SK-N-SH treated with all-trans-retinoic acid at 6 μM for 48 hours (cell line): ENCODE measurements around the gene MRFAP1L1.
"Not testable (repeated sequence)": the region's sequence is repeated elsewhere in the genome, so short reads cannot be mapped to it uniquely, and the experiment has no call there.

Source experiments
- ATAC-seq: fragments of 200-7000 bp; cut with Tn5 transposase; 3 replicates; pipeline ENCODE4 v1.9.1; 2020; ENCODE audit warnings: mild to moderate bottlenecking, moderate library complexity
- BACH2 ChIP-seq: fragments of 250-450 bp; sonication (Bioruptor Pico); IDR thresholded peaks from 2 replicates; pipeline ENCODE4 v1.9.0; 2021; ENCODE audit warnings: mild to moderate bottlenecking, borderline replicate concordance
- CSDC2 ChIP-seq: fragments of 250-450 bp; sonication (Bioruptor Pico); IDR thresholded peaks from 2 replicates; pipeline ENCODE4 v1.5.0; 2020; ENCODE audit warnings: mild to moderate bottlenecking, moderate library complexity
- CSRNP3 ChIP-seq: fragments of 250-450 bp; sonication (Bioruptor Pico); IDR thresholded peaks from 2 replicates; pipeline ENCODE4 v1.5.1; 2021; ENCODE audit warnings: mild to moderate bottlenecking, moderate library complexity
- ESRRG ChIP-seq: fragments of 250-450 bp; sonication (Bioruptor Pico); IDR thresholded peaks from 2 replicates; pipeline ENCODE4 v1.6.1; 2021; ENCODE audit warnings: mild to moderate bottlenecking
- GLIS3 ChIP-seq: fragments of 250-450 bp; sonication (Bioruptor Pico); IDR thresholded peaks from 2 replicates; pipeline ENCODE4 v1.5.0; 2020; ENCODE audit warnings: mild to moderate bottlenecking, moderate library complexity
- ISL1 ChIP-seq: fragments of 250-450 bp; sonication (Bioruptor Pico); IDR thresholded peaks from 2 replicates; pipeline ENCODE4 v2.1.2; 2022; ENCODE audit warnings: mild to moderate bottlenecking, moderate library complexity
- PATZ1 ChIP-seq: fragments of 250-450 bp; sonication (Bioruptor Pico); IDR thresholded peaks from 2 replicates; pipeline ENCODE4 v1.8.0; 2020; ENCODE audit warnings: mild to moderate bottlenecking, moderate library complexity, borderline replicate concordance
- POU6F1 ChIP-seq: fragments of 250-450 bp; sonication (Bioruptor Pico); IDR thresholded peaks from 2 replicates; pipeline ENCODE4 v1.8.0; 2021; ENCODE audit warnings: low read depth, mild to moderate bottlenecking, moderate library complexity, borderline replicate concordance
- PPARA ChIP-seq: fragments of 250-450 bp; sonication (Bioruptor Pico); IDR thresholded peaks from 2 replicates; pipeline ENCODE4 v1.5.0; 2020; ENCODE audit warnings: mild to moderate bottlenecking, borderline replicate concordance
- RARB ChIP-seq: fragments of 250-450 bp; sonication (Bioruptor Pico); IDR thresholded peaks from 2 replicates; pipeline ENCODE4 v1.8.0; 2021; ENCODE audit warnings: mild to moderate bottlenecking, moderate library complexity
- SNAI2 ChIP-seq: fragments of 250-450 bp; sonication (Bioruptor Pico); IDR thresholded peaks from 2 replicates; pipeline ENCODE4 v1.5.0; 2020; ENCODE audit warnings: mild to moderate bottlenecking, moderate library complexity
- TCF4 ChIP-seq: fragments of 250-450 bp; sonication (Bioruptor Pico); IDR thresholded peaks from 2 replicates; pipeline ENCODE4 v1.8.0; 2021; ENCODE audit warnings: mild to moderate bottlenecking, moderate library complexity, borderline replicate concordance
- TOX ChIP-seq: fragments of 250-450 bp; sonication (Bioruptor Pico); IDR thresholded peaks from 2 replicates; pipeline ENCODE4 v1.8.0; 2021; ENCODE audit warnings: mild to moderate bottlenecking, moderate library complexity, borderline replicate concordance
- TSHZ2 ChIP-seq: fragments of 250-450 bp; sonication (Bioruptor Pico); IDR thresholded peaks from 2 replicates; pipeline ENCODE4 v1.5.0; 2020; ENCODE audit warnings: mild to moderate bottlenecking, moderate library complexity
- ZFP3 ChIP-seq: fragments of 250-450 bp; sonication (Bioruptor Pico); IDR thresholded peaks from 2 replicates; pipeline ENCODE4 v1.5.0; 2020; ENCODE audit warnings: mild to moderate bottlenecking, moderate library complexity
- ZFP30 ChIP-seq: fragments of 450-650 bp; formaldehyde crosslinking; IDR thresholded peaks from 2 replicates; pipeline ENCODE4 v1.5.0; 2022; ENCODE audit warnings: mild to moderate bottlenecking, moderate library complexity
- ZNF565 ChIP-seq: fragments of 450-650 bp; formaldehyde crosslinking; conservative IDR thresholded peaks from 2 replicates; pipeline ENCODE4 v1.5.0; 2020; ENCODE audit warnings: low read depth, mild to moderate bottlenecking, moderate library complexity
- ZNF70 ChIP-seq: fragments of 450-650 bp; formaldehyde crosslinking; IDR thresholded peaks from 2 replicates; pipeline ENCODE4 v1.5.0; 2020; ENCODE audit warnings: mild to moderate bottlenecking, moderate library complexity

The MRFAP1L1 gene

GRCh38 chr4:6709230-6710114, at the start of gene MRFAP1L1:
Gene MRFAP1L1, minus strand, starts transcription at chr4:6709865. Its CDS starts 236 bp downstream, at chr4:6709629.
- ATAC-seq: peak; percentile 88
- peak; percentile 84 for TF ChIP-seq TSHZ2 (CRISPR knock-in tag)
- TF ChIP-seq ZFP3 (CRISPR knock-in tag): peak; percentile 70
- no peak for TF ChIP-seq ISL1

GRCh38 chr4:6758728-6759127, 49.1 kb upstream of the MRFAP1L1 start:
- no peak for ATAC-seq

GRCh38 chr4:6756345-6756744, 46.7 kb upstream of the MRFAP1L1 start:
- ATAC-seq: not testable (repeated sequence)

More at GRCh38 chr4:6758728-6759127, 49.1 kb upstream of the MRFAP1L1 start:
- TF ChIP-seq POU6F1 (CRISPR knock-in tag): no peak
- no peak for TF ChIP-seq TCF4
- TF ChIP-seq ISL1: no peak
- no peak for TF ChIP-seq ZNF70 (CRISPR knock-in tag)
- no peak for TF ChIP-seq BACH2
- no peak for TF ChIP-seq GLIS3
- no peak for TF ChIP-seq ZNF565 (CRISPR knock-in tag)
- TF ChIP-seq ZFP3 (CRISPR knock-in tag): no peak
- TF ChIP-seq TSHZ2 (CRISPR knock-in tag): no peak
- no peak for TF ChIP-seq ESRRG (CRISPR knock-in tag)
- no peak for TF ChIP-seq PPARA (CRISPR knock-in tag)
- TF ChIP-seq ZFP30 (CRISPR knock-in tag): no peak
- no peak for TF ChIP-seq TOX (CRISPR knock-in tag)

- no peak for ATAC-seq
- no peak for TF ChIP-seq POU6F1 (CRISPR knock-in tag)
- no peak for TF ChIP-seq PATZ1 (CRISPR knock-in tag)
- TF ChIP-seq SNAI2 (CRISPR knock-in tag): no peak
- no peak for TF ChIP-seq TOX (CRISPR knock-in tag)
- no peak for TF ChIP-seq CSRNP3 (CRISPR knock-in tag)
- TF ChIP-seq RARB (CRISPR knock-in tag): no peak
- no peak for TF ChIP-seq CSDC2 (CRISPR knock-in tag)
- TF ChIP-seq ZNF565 (CRISPR knock-in tag): no peak
- no peak for TF ChIP-seq TSHZ2 (CRISPR knock-in tag)
These were observed 45.6 kb upstream of the MRFAP1L1 start for GRCh38 chr4:6755088-6755753.
